ENCODE measurements around the gene SARNP.

- TF ChIP-seq FOXP1 (CRISPR knock-in tag; IDR thresholded peaks at IDR 0.05; ENCODE audit: borderline replicate concordance) (no peak), CTCF (IDR thresholded peaks at IDR 0.05) (no peak), ESRRA (CRISPR knock-in tag; IDR thresholded peaks at IDR 0.05; ENCODE audit: borderline replicate concordance) (no peak), USF2 (CRISPR knock-in tag; IDR thresholded peaks at IDR 0.05) (no peak), SP1 (CRISPR knock-in tag; conservative IDR thresholded peaks at IDR 0.05) (no peak), TCF7 (CRISPR knock-in tag; IDR thresholded peaks at IDR 0.05; ENCODE audit: low read depth) (no peak), JUN (CRISPR knock-in tag; IDR thresholded peaks at IDR 0.05) (no peak), ZNF121 (CRISPR knock-in tag; IDR thresholded peaks at IDR 0.05) (no peak), ZNF396 (CRISPR knock-in tag; IDR thresholded peaks at IDR 0.05; ENCODE audit: borderline replicate concordance) (no peak), TEAD4 (CRISPR knock-in tag; IDR thresholded peaks at IDR 0.05) (no peak)
- TF ChIP-seq, protein P1, sequence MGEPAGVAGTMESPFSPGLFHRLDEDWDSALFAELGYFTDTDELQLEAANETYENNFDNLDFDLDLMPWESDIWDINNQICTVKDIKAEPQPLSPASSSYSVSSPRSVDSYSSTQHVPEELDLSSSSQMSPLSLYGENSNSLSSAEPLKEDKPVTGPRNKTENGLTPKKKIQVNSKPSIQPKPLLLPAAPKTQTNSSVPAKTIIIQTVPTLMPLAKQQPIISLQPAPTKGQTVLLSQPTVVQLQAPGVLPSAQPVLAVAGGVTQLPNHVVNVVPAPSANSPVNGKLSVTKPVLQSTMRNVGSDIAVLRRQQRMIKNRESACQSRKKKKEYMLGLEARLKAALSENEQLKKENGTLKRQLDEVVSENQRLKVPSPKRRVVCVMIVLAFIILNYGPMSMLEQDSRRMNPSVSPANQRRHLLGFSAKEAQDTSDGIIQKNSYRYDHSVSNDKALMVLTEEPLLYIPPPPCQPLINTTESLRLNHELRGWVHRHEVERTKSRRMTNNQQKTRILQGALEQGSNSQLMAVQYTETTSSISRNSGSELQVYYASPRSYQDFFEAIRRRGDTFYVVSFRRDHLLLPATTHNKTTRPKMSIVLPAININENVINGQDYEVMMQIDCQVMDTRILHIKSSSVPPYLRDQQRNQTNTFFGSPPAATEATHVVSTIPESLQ (CRISPR knock-in tag; IDR thresholded peaks at IDR 0.05), result no peak
Observed at GRCh38 chr12:55760663-55761062, 56.9 kb downstream of the SARNP start.

Data from WTC11 (cell line).